ENCODE measurements around the gene PPIL4.

GRCh38 chr6:149563203-149563927, 17.5 kb upstream of the PPIL4 start:
- no peak for TF ChIP-seq POLR2AphosphoS5 (IDR thresholded peaks at IDR 0.05; ENCODE audit: low read length)
- TF ChIP-seq CTCF (IDR thresholded peaks at IDR 0.05 in 2 of 3, conservative IDR thresholded peaks at IDR 0.05 in 1 of 3; ENCODE audit: control insufficient read depth in 2 of 3, extremely low read depth in 1 of 3, insufficient read depth in 1 of 3, low read depth in 3 of 3, low read length in 3 of 3) = no peak
- TF ChIP-seq MAX (IDR thresholded peaks at IDR 0.05; ENCODE audit: low read depth, low read length) = no peak
- TF ChIP-seq SP1 (IDR thresholded peaks at IDR 0.05; ENCODE audit: low read depth, low read length) = no peak
- TF ChIP-seq FOXM1 (IDR thresholded peaks at IDR 0.05; ENCODE audit: low read depth, low read length) = no peak
- TF ChIP-seq E2F4 (IDR thresholded peaks at IDR 0.05; ENCODE audit: low read depth, low read length) = no peak
- TF ChIP-seq BRCA1 (IDR thresholded peaks at IDR 0.05; ENCODE audit: low read depth, low read length) = no peak
- TF ChIP-seq ATF2 (IDR thresholded peaks at IDR 0.05; ENCODE audit: low read length) = no peak
